ENCODE results near the gene KRT12.

Gene KRT12

DNA sequence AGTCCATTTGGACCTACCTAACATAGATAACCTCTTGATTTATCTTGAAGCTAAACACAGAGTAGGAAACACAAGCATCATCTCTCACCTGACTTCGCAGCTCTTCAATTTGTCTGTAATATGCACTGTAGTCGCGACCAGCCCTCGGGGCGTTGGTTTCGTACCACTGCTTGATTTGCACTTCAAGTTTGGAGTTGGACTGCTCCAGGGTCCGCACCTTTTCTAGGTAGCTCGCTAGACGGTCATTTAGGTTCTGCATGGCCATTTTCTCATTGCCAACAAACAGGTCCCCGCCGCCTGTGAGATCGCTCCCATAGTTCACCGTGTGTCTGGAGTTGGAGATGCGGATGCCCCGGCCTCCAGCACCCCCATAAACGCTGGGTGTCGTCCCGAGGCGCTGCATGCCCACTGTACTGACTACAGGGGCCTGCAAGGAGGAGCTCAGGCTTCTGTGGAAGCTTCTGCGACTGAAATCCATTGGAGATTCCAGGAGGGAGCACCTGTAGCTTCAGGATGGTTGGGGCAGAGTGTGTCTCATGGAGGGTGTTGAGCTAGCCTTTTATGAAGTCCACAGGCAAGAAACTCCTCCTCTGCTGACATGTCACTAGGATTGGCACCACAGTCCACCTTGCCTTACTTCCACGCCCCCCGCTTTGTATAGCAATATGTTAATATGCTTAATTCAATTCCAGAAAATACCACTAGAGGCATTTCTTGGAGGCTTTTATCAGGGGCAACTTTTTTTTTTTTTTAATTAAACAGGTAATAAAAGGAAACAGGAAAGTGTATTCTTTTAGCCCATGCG lies 17.9 kb upstream of the KRT12 start, which contains the start of gene KRT20:
TSS of gene KRT20 (minus strand) at position 535 of the 805 bp plus-strand sequence. CDS start at position 478, 57 bp downstream.
- H3K4me3 ChIP-seq (ENCODE audit: control insufficient read depth in 1 of 7, extremely low read depth in 1 of 7, insufficient read depth in 4 of 7, low read depth in 2 of 7, low read length in 6 of 7) = no peak within 1 kb of the TSS
- peak in 2 of 3 donors; percentile 5 to 10 for DNase-seq
- no peak within 1 kb of the TSS for H3K27ac ChIP-seq (ENCODE audit: insufficient read depth in 1 of 2, low read depth in 1 of 2, low read length in 2 of 2, poor library complexity in 1 of 2, severe bottlenecking in 2 of 2)
- no peaks in the 10 kb centered on the region for H3K36me3 ChIP-seq (ENCODE audit: control insufficient read depth in 4 of 4, insufficient read depth in 4 of 4, low read length in 3 of 4)
- CTCF ChIA-PET = interaction anchor here (0.6 to 1.3 kb wide), 5 partner anchors 11 to 779 kb away, joined by 3 read pairs; no protein-coding TSS in a partner anchor
- 97% methylated on average over 20 of the region's 23 CpGs for WGBS (ENCODE audit: insufficient coverage)
- no peaks in the 10 kb centered on the region for H3K9me3 ChIP-seq (ENCODE audit: control extremely low read depth in 1 of 5, control insufficient read depth in 4 of 5, insufficient read depth in 2 of 5, low read depth in 1 of 5, low read length in 4 of 5)
- POLR2A ChIA-PET = no interaction called here
- no peaks in the 10 kb centered on the region for H3K4me1 ChIP-seq (ENCODE audit: control extremely low read depth in 1 of 4, control insufficient read depth in 4 of 4, insufficient read depth in 4 of 4, low read length in 3 of 4)
- peaks cover 3 to 29% (median 7%) of the 10 kb centered on the region in 5 experiments for H3K27me3 ChIP-seq (replicated peaks in 2 of 5; ENCODE audit: control insufficient read depth in 4 of 5, insufficient read depth in 5 of 5, low read length in 4 of 5)

DNA sequence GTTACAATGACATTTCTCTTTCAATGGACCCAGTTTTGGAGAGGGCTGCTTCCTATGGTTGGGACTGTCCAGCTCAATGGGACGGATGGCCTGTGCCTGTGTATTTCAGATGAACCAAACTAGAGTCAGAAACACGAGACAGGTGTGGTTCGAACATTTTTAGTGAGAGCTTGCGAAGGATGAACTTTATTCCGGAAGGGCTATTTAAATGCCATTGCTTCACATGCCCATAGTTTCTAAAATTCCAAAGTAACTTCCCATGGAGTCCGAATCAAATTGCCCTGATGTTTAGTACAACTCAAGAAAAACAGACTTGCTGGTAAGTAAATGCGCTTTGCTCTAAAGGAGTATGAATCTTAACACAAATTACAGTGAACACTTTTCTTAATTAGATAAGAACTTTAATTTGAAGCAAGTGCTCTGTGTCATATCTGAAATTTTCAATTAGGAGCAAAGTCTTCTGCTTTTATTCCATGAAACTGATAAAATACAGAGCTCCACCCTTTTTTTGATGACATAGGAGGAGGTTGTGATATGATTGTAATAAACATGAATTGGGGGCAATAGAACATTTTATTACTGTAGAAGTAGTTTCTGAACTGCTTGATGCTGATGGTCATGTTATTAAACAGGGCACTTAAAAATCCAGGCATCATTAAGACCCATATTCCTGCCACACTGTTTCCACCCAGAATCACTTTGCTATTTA lies 16.8 kb upstream of the KRT12 start:
- CTCF ChIA-PET = interaction anchor here (0.7 to 1.3 kb wide), 4 partner anchors 10 to 666 kb away, joined by 3 read pairs; no protein-coding TSS in a partner anchor
- 98% methylated on average over 5 of the region's 7 CpGs for WGBS (ENCODE audit: insufficient coverage)
- H3K36me3 ChIP-seq (ENCODE audit: control insufficient read depth in 4 of 4, insufficient read depth in 4 of 4, low read length in 3 of 4) = no peaks in the 10 kb centered on the region

DNA sequence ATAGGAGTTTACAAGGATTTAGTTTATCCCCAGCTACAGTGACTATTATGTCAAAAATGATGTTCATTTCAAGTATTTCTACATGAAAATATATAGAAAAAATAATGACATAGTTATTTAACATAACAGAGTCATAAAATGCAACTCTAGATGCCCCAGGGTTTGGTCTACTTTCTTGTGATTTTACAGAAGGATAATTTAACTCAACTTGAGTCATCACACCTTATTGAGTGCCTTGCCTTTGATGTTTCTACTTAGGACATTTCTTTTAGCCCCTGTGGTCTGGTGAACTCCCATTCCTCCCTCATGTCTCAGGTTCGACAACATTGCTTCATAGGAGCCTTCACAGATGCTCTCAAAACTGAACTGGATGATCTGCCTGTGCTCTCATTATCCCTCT lies 16.0 kb upstream of the KRT12 start:
- no peaks in the 10 kb centered on the region for H3K9me3 ChIP-seq (ENCODE audit: control extremely low read depth in 1 of 5, control insufficient read depth in 4 of 5, insufficient read depth in 2 of 5, low read depth in 1 of 5, low read length in 4 of 5)
- WGBS (ENCODE audit: insufficient coverage) = 83% methylated on average over 1 of the region's 1 CpG
- H3K27me3 ChIP-seq (replicated peaks in 2 of 5; ENCODE audit: control insufficient read depth in 4 of 5, insufficient read depth in 5 of 5, low read length in 4 of 5) = peaks cover 2 to 19% (median 7%) of the 10 kb centered on the region in 5 experiments
- CTCF ChIA-PET = no interaction called here
- H3K4me1 ChIP-seq (ENCODE audit: control extremely low read depth in 1 of 4, control insufficient read depth in 4 of 4, insufficient read depth in 4 of 4, low read length in 3 of 4) = no peaks in the 10 kb centered on the region
- H3K36me3 ChIP-seq (ENCODE audit: control insufficient read depth in 4 of 4, insufficient read depth in 4 of 4, low read length in 3 of 4) = no peaks in the 10 kb centered on the region
- POLR2A ChIA-PET = no interaction called here
- H3K27ac ChIP-seq (ENCODE audit: insufficient read depth in 1 of 2, low read depth in 1 of 2, low read length in 2 of 2, poor library complexity in 1 of 2, severe bottlenecking in 2 of 2) = no peak overlapping the region
- no peak overlapping the region for H3K4me3 ChIP-seq (ENCODE audit: control insufficient read depth in 1 of 7, extremely low read depth in 1 of 7, insufficient read depth in 4 of 7, low read depth in 2 of 7, low read length in 6 of 7)
- DNase-seq = no peak

More for the DNA sequence above, 16.8 kb upstream of the KRT12 start:
- no peaks in the 10 kb centered on the region for H3K9me3 ChIP-seq (ENCODE audit: control extremely low read depth in 1 of 5, control insufficient read depth in 4 of 5, insufficient read depth in 2 of 5, low read depth in 1 of 5, low read length in 4 of 5)
- POLR2A ChIA-PET = no interaction called here
- no peaks in the 10 kb centered on the region for H3K4me1 ChIP-seq (ENCODE audit: control extremely low read depth in 1 of 4, control insufficient read depth in 4 of 4, insufficient read depth in 4 of 4, low read length in 3 of 4)
- no peak overlapping the region for H3K4me3 ChIP-seq (ENCODE audit: control insufficient read depth in 1 of 7, extremely low read depth in 1 of 7, insufficient read depth in 4 of 7, low read depth in 2 of 7, low read length in 6 of 7)
- H3K27ac ChIP-seq (ENCODE audit: insufficient read depth in 1 of 2, low read depth in 1 of 2, low read length in 2 of 2, poor library complexity in 1 of 2, severe bottlenecking in 2 of 2) = no peak overlapping the region
- peaks cover 3 to 23% (median 7%) of the 10 kb centered on the region in 5 experiments for H3K27me3 ChIP-seq (replicated peaks in 2 of 5; ENCODE audit: control insufficient read depth in 4 of 5, insufficient read depth in 5 of 5, low read length in 4 of 5)
- no peak for DNase-seq

DNA sequence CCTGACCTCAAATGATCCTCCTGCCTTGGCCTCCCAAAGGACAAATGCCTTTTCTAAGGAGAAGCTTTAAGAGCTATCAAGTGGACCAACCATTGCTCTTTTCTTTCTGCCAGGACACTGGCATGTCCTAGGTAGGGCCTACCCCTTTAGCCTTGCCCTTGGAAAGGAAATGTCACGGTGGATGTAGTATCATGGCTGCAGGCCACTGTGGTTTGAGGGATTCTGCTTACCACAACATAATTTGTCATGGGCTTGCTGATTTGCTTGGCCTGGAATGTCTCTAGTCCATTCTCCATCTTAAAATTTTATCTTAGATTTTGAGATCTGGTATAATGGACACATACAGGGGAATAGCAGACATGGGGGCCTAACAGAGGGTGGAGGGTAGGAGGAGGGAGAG lies 12.0 kb upstream of the KRT12 start:
- POLR2A ChIA-PET = no interaction called here
- H3K4me1 ChIP-seq (ENCODE audit: control extremely low read depth in 1 of 4, control insufficient read depth in 4 of 4, insufficient read depth in 4 of 4, low read length in 3 of 4) = no peaks in the 10 kb centered on the region
- no peak overlapping the region for H3K27ac ChIP-seq (ENCODE audit: insufficient read depth in 1 of 2, low read depth in 1 of 2, low read length in 2 of 2, poor library complexity in 1 of 2, severe bottlenecking in 2 of 2)
- no peaks in the 10 kb centered on the region for H3K9me3 ChIP-seq (ENCODE audit: control extremely low read depth in 1 of 5, control insufficient read depth in 4 of 5, insufficient read depth in 2 of 5, low read depth in 1 of 5, low read length in 4 of 5)
- CTCF ChIA-PET = no interaction called here
- no peaks in the 10 kb centered on the region for H3K36me3 ChIP-seq (ENCODE audit: control insufficient read depth in 4 of 4, insufficient read depth in 4 of 4, low read length in 3 of 4)
- peaks cover 0 to 4% (median 0%) of the 10 kb centered on the region in 5 experiments for H3K27me3 ChIP-seq (replicated peaks in 2 of 5; ENCODE audit: control insufficient read depth in 4 of 5, insufficient read depth in 5 of 5, low read length in 4 of 5)
- WGBS (ENCODE audit: insufficient coverage) = 100% methylated on average over 1 of the region's 1 CpG
- no peak for DNase-seq
- no peak overlapping the region for H3K4me3 ChIP-seq (ENCODE audit: control insufficient read depth in 1 of 7, extremely low read depth in 1 of 7, insufficient read depth in 4 of 7, low read depth in 2 of 7, low read length in 6 of 7)

DNA sequence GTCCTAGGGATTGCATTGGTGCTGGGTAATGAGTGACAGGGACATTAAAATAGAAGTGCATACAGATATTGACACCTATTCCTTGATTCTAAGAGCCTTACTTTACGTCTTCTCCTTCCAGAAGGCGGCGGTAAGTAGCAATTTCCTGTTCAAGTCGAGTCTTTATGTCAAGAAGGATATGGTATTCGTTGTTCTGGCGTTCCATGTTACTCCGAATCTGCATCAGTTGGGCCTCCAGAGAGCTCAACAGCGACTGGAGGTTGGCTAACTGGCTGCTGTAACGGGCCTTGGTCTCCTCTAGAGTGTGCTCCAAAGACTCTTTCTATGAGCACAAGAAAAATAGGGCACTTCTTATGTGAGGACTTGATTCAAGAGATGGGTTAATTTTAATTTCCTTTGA lies 11.0 kb upstream of the KRT12 start:
- Histone ChIP-seq H3K4me3 (ENCODE audit: control insufficient read depth in 1 of 7, extremely low read depth in 1 of 7, insufficient read depth in 4 of 7, low read depth in 2 of 7, low read length in 6 of 7) (no peak overlapping the region), H3K36me3 (ENCODE audit: control insufficient read depth in 4 of 4, insufficient read depth in 4 of 4, low read length in 3 of 4) (no peaks in the 10 kb centered on the region), H3K27ac (ENCODE audit: insufficient read depth in 1 of 2, low read depth in 1 of 2, low read length in 2 of 2, poor library complexity in 1 of 2, severe bottlenecking in 2 of 2) (no peak overlapping the region), H3K9me3 (ENCODE audit: control extremely low read depth in 1 of 5, control insufficient read depth in 4 of 5, insufficient read depth in 2 of 5, low read depth in 1 of 5, low read length in 4 of 5) (no peaks in the 10 kb centered on the region), H3K4me1 (ENCODE audit: control extremely low read depth in 1 of 4, control insufficient read depth in 4 of 4, insufficient read depth in 4 of 4, low read length in 3 of 4) (no peaks in the 10 kb centered on the region), H3K27me3 (replicated peaks in 2 of 5; ENCODE audit: control insufficient read depth in 4 of 5, insufficient read depth in 5 of 5, low read length in 4 of 5) (peaks cover 0 to 1% (median 0%) of the 10 kb centered on the region in 5 experiments)
- ChIA-PET CTCF (no interaction called here), POLR2A (no interaction called here)
- WGBS (ENCODE audit: insufficient coverage) = 100% methylated on average over 5 of the region's 9 CpGs
- no peak for DNase-seq

DNA sequence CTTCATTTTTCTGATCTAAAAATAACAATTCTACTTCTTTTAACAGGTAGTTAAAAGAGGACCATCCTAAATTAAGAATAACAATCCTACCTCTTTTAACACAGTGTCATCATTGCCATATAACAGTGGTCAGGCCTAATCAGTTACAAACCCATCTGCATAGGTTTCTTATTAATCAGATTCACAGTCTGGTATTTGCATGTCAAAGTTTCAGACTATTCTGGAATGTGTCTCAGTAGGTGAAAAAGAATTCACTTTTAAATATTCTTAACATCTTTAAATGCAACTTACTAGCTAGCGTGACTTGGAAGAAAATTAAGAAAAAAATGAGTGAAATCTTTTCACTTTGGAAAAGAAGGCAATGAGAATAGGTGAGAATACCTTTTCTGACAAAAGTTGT lies 6.8 kb upstream of the KRT12 start:
- no peaks in the 10 kb centered on the region for H3K4me1 ChIP-seq (ENCODE audit: control extremely low read depth in 1 of 4, control insufficient read depth in 4 of 4, insufficient read depth in 4 of 4, low read length in 3 of 4)
- no peak overlapping the region for H3K4me3 ChIP-seq (ENCODE audit: control insufficient read depth in 1 of 7, extremely low read depth in 1 of 7, insufficient read depth in 4 of 7, low read depth in 2 of 7, low read length in 6 of 7)
- H3K36me3 ChIP-seq (ENCODE audit: control insufficient read depth in 4 of 4, insufficient read depth in 4 of 4, low read length in 3 of 4) = no peaks in the 10 kb centered on the region
- WGBS (ENCODE audit: insufficient coverage) = no CpG with 5 or more reads among the region's 1 CpG
- H3K9me3 ChIP-seq (ENCODE audit: control extremely low read depth in 1 of 5, control insufficient read depth in 4 of 5, insufficient read depth in 2 of 5, low read depth in 1 of 5, low read length in 4 of 5) = no peaks in the 10 kb centered on the region
- peaks cover 0 to 4% (median 0%) of the 10 kb centered on the region in 5 experiments for H3K27me3 ChIP-seq (replicated peaks in 2 of 5; ENCODE audit: control insufficient read depth in 4 of 5, insufficient read depth in 5 of 5, low read length in 4 of 5)
- ChIA-PET CTCF (interaction anchor here (1.1 to 1.6 kb wide), 2 partner anchors 11 to 624 kb away, joined by 3 read pairs; no protein-coding TSS in a partner anchor), POLR2A (no interaction called here)
- no peak overlapping the region for H3K27ac ChIP-seq (ENCODE audit: insufficient read depth in 1 of 2, low read depth in 1 of 2, low read length in 2 of 2, poor library complexity in 1 of 2, severe bottlenecking in 2 of 2)
- no peak for DNase-seq

DNA sequence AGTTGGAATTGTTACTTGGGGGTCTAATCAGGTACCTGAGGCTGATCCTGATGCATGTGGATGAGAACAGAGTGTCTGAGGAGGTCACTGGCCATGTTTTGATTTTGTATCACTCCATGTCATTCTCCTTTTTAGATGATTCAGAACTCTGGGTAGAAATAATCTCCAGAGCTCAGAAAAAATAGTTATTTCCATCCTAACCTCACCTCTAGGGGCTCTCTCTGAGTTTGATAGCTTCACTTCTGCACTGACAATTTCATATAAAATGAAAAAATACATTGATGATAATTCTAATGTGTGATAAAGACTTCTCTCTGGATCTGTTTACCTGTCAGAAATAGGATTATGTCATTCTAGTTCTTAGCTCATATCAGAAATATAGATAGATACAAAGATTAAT lies 6.2 kb upstream of the KRT12 start:
- Histone ChIP-seq H3K4me3 (ENCODE audit: control insufficient read depth in 1 of 7, extremely low read depth in 1 of 7, insufficient read depth in 4 of 7, low read depth in 2 of 7, low read length in 6 of 7) (no peak overlapping the region), H3K27me3 (replicated peaks in 2 of 5; ENCODE audit: control insufficient read depth in 4 of 5, insufficient read depth in 5 of 5, low read length in 4 of 5) (peaks cover 0 to 4% (median under 1%) of the 10 kb centered on the region in 5 experiments), H3K4me1 (ENCODE audit: control extremely low read depth in 1 of 4, control insufficient read depth in 4 of 4, insufficient read depth in 4 of 4, low read length in 3 of 4) (no peaks in the 10 kb centered on the region), H3K9me3 (ENCODE audit: control extremely low read depth in 1 of 5, control insufficient read depth in 4 of 5, insufficient read depth in 2 of 5, low read depth in 1 of 5, low read length in 4 of 5) (no peaks in the 10 kb centered on the region), H3K36me3 (ENCODE audit: control insufficient read depth in 4 of 4, insufficient read depth in 4 of 4, low read length in 3 of 4) (no peaks in the 10 kb centered on the region), H3K27ac (ENCODE audit: insufficient read depth in 1 of 2, low read depth in 1 of 2, low read length in 2 of 2, poor library complexity in 1 of 2, severe bottlenecking in 2 of 2) (no peak overlapping the region)
- ChIA-PET CTCF (interaction anchor here (1.1 to 1.6 kb wide), 2 partner anchors 11 to 625 kb away, joined by 3 read pairs; no protein-coding TSS in a partner anchor), POLR2A (no interaction called here)
- no peak for DNase-seq
